NOMO-1 (cell line): ENCODE results near the gene COL4A1.
A peak's percentile ranks its signal among the peaks of the same experiment; 100 is the strongest.

Source experiments
- DNase-seq, 2 experiments: peaks; one replicate each; lab custom pipeline; 2025; ENCODE audit not compliant: unreplicated experiment in 2 of 2; lab: John Stamatoyannopoulos, UW

Gene COL4A1

DNA sequence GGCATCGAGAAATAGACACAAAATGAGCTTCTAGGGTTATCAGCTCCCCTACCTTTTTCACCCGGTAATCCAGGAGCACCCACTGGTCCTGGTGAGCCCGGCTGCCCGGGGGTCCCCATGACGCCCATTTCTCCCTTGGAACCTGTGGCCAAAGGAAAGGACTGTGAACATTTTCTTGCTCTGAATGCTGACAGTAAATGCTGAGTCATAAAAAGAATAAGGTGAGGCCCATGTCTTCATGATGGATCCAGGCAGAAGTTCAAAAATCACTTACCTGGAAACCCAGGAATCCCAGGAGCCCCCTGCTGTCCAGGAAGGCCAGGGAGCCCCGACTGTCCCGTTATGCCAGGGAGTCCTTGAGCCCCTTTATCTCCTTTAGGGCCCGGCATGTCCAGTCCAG, 129.2 kb downstream of the COL4A1 start:
- DNase-seq, result no peak

DNA sequence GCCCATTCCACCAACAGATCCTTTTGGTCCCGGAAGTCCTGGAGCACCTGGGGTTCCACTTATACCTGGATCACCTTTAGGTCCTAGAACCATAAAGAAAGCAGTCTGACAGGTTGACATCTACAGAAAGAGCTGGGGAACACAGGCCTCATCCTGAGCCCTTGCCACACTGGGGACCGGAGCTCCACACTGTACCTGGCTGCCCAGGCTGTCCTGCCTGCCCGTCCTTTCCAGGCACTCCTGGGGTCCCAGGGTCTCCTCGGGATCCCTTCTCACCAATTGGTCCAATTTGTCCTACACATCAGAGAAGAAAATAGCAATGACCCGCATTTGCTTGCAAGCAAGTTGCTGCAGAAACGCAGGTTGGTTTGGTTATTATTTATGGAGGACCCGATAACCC, 130.5 kb downstream of the COL4A1 start:
- no peak for DNase-seq

DNA sequence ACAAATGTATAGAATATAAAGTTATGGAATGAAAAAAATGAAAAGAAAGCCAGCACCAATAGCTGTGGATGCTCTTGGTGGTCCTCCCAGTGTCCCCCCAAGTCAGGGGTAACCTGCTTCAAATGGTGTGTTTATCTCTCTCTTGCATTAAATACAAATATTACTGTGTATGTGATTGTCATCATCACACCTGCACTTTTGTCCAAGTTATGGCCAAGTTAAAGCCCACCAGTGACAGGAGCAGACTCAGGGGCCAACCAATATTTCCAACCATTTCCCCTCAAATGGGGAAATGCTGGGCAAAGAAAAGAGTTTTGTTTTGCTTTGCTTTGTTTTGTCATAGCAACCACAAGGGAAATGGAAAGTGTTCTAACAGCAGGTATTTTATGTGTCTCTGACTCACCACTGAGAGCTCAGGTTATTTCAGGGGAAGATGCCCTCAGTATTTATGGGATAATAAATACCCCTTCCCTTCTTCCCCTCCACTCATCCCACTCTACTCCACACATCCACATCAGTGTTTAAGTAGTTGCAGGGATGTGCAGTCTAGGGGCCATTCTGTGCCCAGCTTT, 133.6 kb downstream of the COL4A1 start:
- peak in 1 of 2 experiments; percentile 60 for DNase-seq

DNA sequence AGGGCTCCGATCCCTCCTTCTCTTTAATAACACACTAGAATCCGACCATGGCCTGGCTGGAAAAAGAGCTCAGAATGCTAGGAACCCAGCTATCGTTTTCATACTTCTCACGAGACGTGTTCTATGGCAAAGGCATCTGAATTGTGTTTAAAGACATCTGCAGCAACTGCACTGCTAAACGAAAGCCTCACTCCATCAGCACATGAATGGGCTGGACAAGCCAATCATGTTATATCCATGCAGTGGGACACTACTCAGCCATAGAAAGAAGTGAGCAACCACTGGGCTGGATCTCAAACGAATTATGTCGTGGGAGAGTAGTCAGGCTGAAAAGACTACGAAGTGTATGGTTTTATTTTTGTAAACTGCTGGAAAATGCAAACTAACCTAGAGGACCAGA, 136.1 kb downstream of the COL4A1 start:
- DNase-seq, result no peak

DNA sequence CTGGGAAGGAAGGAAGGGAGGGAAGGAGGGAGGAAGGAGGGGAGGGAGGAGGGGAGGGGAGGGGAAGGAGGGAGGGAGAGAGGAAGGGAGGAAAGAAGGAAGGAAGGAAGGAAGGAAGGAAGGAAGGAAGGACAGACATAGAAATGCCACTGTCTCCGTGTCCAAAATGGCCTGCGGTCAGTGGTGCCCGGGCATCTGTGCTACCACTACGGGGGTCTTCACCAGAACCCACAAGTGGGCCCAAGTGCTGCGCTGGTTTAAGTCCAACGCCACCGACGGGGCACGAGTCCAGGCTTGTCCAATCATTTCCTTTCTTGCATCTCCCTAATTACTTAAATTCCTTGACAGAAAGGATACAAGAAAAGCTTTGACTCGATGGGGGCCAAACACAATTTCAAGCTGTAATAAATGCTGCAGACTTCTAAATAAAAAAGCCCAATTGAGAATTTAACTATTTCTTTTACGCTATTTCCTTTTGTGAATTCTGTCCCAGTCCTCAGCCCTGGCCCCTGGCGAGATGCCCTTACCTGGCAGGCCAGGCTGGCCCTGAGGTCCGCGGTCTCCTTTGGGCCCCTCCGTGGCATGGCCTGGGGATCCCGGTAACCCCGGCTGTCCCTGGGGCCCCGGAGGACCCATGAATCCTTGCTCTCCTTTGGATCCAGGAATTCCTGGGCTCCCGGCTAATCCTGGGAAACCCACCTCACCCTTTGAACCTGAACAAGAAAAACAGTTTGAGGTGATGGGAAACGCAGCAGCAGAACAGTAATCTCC, 136.8 kb downstream of the COL4A1 start:
- DNase-seq, result no peak

DNA sequence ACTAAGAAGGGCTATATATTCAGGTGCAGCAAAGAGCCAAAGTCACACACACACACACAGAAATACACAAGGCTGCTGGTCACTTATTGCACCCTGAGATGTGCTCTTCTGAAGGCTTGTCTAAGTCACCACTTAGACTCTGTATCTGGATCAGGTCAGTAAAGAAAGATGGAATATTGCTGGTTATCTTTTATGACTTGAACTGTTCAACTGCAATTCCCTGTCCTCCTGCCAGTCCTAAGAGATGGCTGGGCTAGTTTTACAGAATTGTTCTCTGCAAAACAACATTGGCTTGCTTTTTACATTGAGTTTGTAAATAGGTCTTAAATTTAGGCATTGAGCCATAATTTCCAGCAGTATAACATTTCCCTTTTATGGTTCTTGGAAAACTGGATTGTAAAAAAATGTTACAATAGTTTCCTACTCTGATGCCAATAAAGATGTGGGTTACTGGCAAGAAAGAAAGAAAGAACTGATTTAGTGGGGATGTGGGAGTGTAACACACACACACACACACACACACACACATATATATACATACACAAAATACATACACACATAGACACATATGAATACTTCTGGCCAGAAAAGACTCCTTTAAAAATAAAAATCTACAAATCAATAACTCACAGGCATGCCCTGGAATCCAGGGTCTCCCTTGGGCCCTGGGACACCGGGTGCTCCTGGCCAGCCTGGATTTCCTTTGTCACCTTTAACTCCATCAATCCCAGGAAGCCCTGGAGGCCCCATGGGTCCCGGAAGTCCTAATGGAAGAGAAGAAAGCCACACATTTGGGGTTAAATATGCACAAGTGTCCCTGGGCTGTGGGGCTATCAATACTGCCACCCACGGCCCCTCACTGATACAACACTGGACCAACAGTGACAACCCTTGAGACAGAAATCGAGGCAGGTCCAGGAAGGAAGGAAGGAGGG, 137.7 kb downstream of the COL4A1 start:
- DNase-seq, result no peak

DNA sequence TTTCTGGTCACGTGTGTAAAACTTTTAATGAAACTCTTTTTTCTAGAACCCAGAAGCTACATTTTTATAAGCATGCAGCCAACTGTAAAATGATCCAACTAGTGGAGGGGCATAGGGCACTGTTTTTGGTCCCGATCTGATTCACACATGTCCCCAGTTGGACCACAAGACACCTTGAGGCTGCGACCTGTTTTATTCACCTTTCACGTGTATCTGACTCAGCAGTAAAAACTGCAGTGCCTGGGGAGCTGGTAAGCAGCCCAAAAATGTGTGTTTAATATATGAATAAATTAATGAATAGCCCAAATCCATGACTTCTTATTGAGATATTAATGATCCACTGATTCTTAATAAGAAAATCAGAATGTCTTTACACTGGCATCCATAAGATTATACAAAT, 140.4 kb downstream of the COL4A1 start:
- no peak for DNase-seq

DNA sequence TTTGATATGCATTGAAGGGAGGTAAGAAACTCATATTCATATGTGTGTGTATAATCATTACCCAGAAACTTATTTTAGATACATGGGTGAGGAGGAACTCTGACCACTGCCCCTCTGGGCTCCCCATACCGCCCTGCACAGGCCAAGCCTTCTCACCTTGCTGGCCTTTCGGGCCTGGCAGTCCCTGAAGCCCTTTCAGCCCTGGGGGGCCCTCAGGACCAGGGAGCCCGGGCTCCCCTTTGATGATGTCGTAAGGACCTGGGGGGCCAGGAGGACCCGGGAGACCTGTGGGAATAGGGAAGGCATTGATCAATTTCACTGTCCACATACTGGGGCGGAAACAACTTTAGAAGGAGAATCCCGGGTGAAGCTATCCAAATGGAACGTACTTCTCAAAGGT, 142.3 kb downstream of the COL4A1 start:
- DNase-seq, result no peak

DNA sequence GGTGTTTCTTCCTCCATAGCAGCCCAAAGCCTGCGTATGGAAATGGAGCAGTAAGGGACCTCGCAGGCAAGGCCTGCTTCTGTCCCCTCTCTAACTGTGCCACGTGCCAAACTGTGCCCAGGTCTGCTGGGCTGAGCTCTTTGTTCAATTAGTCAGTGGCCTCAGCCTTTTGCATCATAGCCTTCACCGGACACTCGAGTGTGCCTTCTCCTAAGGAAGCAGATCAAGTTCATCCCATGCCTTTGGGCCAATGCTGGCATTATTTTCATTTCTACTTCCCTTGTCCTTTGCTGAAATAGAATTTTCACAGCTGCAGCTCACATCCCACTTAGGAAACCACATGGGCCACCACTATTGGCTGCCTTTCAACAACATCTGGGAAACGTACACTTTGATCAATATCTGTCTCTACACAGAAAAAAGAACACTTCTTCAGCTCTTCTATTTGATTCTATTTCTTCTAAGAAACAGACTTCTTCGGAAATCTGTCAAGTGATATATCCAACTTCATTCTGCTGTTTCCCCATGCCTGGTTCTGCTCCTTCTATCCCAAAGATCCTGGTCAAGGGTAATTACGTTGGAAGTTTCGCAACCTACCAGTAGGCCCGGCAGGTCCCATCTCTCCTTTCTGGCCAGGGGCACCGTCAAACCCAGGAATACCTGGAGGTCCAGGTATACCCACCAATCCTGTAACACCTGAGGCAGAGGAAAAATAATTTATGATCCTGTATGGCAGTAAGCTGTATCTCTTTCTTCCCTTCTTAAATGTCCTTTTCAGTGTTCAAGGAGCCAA, 143.9 kb downstream of the COL4A1 start:
- no peak for DNase-seq

DNA sequence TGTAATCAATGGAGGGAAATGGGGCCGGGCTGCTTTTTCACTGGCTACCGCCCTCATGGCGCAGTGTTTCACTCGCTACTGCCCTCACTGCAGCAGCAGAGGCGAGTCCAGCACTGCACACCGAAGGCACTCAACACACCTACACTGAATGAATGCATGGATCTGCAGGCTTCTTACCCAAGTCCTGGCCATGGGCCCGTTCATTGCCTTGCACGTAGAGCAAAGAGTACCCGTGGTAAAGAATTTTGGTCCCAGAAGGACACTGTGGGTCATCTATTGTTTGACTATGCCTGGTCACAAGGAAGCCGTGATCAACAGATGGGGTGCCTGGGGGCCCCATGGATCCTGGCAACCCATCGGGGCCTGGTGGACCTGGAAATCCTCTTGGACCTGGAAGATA, 144.9 kb downstream of the COL4A1 start:
- no peak for DNase-seq

DNA sequence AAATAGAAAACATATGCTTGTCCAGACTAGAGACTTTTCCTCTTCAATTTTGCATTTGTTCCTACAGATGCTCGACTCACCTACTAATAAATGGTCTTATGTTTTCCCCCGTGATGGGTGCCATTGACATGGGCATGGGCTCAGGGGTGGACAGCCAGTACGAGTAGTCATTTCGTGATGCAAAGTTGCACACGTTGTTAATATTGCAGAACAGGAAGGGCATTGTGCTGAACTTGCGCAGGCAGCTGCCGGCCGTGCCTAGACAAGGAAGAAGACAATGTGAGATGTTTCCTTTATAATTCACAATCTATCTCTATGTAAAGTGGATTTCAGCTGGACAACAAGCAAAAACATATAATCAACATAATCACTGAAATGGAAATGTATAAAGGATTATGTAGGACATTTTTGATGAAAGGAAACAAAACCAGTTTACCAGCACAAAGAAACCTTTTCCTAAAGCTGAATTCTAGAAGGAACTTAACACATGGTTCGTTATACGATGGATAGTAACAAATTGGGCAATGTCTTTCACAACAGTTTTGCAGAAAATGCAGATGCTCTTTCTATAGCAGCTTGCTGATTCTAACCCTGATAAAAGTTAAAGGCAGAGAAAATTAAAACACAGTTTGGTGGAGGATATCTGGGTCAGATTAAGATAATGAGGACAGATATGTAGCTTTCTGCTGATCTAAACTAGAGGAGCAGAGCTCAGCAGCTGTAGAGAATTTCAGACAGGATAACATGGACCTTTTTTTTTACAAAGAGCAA, 145.7 kb downstream of the COL4A1 start:
- peak; percentile 87 to 89 for DNase-seq

DNA sequence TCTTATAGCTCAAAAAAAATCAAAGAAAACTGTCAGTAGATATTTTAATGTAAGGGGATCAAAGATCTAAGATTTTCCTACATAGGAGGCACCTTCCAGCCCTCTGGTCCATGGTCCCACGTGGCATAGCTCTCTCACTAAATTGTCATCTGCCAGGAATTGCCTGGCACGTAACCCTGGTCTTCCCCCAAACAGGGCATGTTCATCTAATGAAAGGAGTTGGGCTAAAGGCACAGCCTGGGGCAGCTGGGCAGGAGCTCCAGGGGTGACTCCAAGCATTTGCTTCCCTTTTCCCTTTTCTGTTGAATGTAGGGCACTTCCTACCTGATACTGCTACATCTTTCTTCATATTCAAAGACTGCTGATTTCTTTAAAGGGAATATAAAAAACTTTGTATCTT, 148.7 kb downstream of the COL4A1 start:
- DNase-seq, result no peak

DNA sequence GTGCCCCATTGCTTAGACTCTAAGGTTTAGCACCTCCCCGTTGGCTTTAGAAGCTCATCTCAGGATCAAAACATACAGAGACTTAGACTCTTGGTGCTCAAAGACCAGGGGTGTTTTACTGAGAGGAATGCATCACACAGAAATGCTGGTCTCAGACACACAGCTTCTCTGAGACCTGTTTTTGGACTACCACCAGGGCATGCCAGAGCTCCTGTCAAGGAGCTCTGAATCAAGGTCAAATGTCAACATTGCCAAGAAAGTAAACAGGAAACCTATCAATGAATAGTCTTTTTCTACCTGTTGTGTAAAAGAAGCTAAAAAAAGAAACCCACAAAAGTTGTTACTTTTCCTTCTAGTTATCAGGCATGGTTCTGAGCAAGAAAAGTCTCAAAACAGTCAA, 149.2 kb downstream of the COL4A1 start:
- no peak for DNase-seq

DNA sequence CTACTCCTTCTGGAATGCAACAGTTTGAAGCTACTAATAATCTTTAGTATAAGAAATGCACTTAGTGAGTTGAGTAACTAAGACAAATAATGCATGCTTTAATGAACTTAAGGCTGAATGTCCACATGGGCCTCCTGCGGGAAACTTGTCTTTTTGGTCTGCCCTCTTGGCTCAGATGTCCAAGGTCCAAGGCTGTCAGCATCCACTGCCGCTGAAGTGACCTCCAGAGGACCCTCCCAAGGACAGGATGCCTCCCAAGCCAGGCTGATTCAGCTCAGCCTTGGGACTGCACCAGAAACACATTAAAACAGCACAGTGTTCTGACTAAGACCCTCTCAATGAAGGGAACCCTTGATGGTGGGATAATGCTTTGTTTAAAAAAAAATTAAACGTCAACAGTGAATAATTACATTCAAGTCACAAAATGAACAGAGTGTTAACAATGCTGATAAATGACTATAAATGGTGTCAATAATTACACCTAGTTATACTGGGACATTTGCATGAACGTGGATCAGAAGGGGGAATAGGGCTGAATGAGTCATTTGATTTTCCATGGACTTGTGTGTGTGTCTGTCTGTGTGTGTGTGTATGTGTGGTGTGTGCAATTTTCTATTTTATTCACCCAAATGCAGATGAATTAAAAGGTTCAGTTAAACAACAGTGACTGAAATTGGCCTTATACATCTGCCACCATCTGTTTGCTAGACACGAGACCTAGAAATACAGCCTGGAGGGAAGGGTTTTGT, 150.5 kb downstream of the COL4A1 start:
- DNase-seq, result no peak

DNA sequence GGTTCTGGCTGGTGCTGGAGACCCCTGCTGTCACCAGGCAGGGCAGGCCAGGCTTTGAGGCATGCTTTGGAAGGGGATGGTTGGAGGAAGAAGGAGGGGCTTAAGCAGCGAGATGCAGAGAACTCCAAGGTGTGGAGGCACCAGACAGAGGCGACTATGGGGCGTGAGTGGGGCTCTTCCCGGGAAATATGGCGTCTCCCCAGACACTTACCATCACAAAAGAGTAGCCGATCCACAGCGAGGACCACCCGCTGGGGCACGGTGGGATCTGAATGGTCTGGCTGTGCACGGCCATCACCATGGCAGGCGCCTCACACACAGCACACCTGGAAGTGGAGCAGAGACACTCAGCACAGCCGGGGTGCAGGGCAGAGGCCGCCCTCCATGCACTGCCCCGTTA, 151.9 kb downstream of the COL4A1 start:
- no peak for DNase-seq

DNA sequence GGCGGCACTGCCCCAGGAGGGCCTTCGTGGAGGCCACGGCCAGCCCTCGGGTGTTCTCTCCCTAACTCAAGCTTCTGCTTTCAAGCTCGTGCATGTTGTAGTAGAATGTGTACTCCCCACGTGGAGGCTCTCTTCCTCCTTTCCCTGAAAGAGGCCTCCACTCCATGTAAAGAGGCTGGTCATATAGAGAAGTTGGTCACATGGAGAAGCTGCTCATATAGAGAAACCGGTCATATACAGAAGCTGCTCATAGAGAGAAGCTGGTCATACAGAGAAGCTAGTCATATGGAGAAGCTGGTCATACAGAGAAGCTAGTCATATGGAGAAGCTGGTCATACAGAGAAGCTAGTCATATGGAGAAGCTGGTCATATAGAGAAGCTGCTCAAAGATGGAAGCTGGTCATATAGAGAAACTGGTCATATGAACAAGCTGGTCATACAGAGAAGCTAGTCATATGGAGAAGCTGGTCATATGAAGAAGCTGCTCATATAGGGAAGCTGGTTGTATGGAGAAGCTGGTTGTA, 152.5 kb downstream of the COL4A1 start:
- DNase-seq, result no peak

DNA sequence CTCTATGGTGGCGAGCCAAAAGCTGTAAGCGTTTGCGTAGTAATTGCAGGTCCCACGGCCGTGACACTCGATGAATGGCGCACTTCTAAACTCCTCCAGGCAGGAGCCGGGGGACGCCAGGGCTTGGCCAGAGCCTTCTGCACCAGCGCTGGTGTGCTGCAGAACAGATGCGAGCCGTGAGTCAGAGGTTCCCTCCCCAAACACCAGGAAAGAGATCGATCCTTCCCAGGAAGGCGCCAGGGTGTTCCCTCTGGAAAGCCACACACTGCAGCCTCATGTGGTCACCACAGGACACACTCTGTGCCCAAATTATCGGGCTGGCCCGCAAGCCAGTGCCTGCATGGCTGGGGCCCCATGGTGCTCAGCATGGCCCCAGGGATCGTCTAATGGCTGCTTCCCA, 154.6 kb downstream of the COL4A1 start:
- DNase-seq, result no peak

DNA sequence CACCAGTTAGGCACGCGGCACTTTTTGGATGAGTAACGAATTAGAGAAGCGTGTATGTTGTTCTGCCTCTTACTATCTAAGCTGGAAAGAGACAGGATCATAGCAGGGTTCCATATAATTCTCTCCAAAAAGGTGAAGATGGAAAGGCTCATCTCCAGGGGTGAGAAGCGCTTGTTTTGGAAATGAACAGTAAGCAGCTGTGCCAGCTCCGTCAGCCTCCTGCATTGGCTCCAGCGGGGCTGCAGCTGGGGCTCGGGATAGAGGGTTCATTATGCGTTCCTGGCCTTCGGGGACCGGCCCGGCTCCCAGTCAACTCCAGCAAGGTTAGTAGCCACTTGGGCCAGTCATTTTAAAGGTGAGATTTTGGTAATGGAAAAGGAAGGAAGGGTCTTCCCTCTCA, 155.5 kb downstream of the COL4A1 start:
- DNase-seq, result no peak

DNA sequence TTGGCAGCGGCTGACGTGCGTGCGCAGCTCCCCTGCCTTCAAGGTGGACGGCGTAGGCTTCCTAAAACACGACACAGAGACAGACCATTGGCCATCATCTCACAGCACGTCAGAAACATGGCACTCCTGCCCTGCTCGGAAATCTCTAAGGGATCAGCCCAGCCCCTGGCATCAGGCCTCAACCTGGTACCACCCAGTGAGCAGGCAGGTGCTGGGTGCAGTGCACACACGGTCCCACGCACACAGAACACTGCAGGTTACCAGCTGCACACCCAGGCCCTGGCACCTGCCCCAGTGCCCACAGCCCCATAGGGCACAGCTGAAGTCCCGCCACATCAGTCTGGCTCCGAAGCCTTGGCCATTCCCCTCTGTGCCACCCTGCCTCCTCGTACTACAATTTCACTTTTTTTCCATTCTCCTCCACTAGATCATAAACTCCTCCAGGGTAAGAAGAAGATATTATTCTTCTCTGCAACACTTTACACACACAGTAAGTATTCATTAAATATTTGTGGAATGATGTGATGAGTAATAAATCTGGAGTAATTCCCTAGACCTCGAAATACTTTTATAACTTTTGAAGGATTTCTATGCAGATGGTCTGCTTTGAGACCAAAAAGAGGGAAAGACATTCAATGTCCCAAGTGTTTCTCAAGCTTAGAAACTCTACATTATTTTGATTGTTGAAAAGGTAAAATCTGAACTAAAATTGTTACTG, 156.4 kb downstream of the COL4A1 start:
- DNase-seq, result no peak
